NCI-H2081 treated with DMSO at 0.1 percent for 48 hours (cell line): ENCODE data around the gene RXRA.
"Not testable (repeated sequence)": the region's sequence is repeated elsewhere in the genome, so short reads cannot be mapped to it uniquely, and the experiment has no call there.

Experiments used
- DNase-seq: peaks from one replicate; lab custom pipeline; 2025; lab: John Stamatoyannopoulos, UW

Gene RXRA

GRCh38 chr9:134307674-134308638, 18.3 kb upstream of the RXRA start:
- no peak for DNase-seq

GRCh38 chr9:134308639-134309220, 17.5 kb upstream of the RXRA start:
- DNase-seq, result not testable (repeated sequence)

DNA sequence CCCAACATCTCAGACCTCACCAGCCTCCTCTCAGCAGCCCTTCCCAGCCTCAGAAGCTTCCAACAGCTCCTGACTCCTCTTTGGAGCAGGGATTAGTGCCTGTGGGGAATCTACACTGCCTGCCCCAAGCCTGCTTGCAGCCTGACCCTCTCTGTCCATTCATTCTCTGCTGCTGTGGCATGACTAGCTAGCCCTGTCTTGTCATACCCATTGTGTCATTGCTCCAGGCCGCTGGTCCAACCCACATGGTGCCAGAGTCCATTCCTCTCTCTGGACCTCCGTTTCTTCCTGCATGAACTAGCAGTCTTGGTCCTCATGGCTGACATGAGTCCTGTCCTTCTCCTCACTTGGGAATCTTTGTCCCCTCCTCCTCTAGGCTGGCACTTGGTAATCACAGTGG, 12.8 kb upstream of the RXRA start:
- no peak for DNase-seq

GRCh38 chr9:134314039-134314949, 12.0 kb upstream of the RXRA start:
- no peak for DNase-seq

- no peak for DNase-seq
These were observed 11.1 kb upstream of the RXRA start for GRCh38 chr9:134314950-134315715.

GRCh38 chr9:134315716-134316448, 10.4 kb upstream of the RXRA start:
- no peak for DNase-seq

DNA sequence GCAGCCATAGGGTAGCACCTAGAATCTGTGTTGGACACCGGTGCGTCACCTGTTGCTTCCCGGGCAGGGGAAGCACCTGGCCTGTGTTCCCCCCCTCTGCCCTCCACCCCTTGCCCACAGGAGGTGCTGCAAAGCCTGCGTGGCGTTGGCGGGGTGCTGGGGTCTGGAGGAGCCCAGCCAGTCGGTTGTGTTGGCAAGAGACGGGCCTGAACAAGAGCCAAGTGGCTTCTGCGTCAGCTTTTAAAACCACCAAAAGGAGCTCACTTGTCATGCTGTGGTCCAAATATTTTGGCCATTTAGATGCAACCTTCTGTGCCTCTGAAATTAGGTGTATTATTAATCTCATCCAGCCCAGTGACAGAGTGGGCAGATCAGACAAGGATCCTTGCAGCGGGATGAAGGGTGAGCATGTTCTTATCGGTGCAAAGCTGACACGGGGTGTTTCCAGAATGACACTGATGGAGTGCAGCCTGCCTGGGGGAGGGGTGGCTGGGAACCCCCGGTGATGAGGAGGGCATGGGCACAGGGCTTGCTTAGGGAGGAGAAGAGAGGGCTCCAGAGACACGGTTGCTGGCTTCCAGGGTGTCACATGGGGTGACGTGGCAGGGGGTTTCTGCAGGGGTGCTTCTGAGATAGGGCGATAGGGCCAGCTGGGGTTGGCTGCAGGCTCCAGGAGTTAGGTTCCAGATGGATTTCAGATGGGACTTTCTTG, 9.7 kb upstream of the RXRA start:
- no peak for DNase-seq

DNA sequence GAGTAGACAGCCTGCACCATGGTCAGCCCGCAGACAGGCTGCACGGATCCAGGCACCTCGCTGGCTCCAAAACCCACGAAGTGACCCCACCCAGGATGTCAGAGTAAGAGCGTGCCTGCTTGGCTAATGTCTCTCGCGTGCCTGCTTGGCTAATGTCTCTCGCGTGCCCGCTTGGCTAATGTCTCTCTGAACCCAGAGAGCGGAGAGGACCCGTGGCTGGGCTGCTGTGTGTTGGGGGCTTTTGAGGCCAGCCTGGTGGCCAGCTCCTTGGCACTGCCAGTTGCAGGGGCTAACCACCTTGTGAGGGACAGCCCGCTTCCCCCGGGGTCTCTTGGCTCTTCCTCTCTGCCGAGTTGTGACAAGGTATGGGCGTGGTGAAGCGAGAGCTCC, 8.9 kb upstream of the RXRA start:
- DNase-seq, result no peak

- no peak for DNase-seq
These were observed 8.4 kb upstream of the RXRA start for GRCh38 chr9:134317790-134318414.

DNA sequence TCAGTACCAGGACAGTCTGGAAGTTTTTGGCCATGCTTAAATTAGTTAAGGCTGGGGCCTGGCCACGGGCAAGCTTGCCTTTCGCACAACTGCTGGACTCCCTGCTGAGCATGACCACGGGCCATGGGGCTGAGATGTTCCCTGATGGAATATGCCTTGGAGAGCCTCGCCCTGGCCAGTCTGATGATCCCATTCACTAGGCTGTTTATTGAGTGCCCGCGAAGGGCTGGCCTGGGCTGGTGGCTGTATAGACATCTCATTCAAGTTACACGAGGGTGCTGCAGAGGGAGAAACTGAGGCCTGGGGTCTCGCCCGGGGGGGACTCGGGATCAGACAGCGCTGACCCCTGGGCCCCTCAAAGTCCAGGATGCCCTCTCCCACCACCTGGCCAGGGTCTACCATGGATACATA, 7.8 kb upstream of the RXRA start:
- DNase-seq, result no peak

GRCh38 chr9:134318941-134319305, 7.3 kb upstream of the RXRA start:
- DNase-seq, result no peak

- no peak for DNase-seq
These were observed 6.7 kb upstream of the RXRA start for GRCh38 chr9:134319306-134320125.

DNA sequence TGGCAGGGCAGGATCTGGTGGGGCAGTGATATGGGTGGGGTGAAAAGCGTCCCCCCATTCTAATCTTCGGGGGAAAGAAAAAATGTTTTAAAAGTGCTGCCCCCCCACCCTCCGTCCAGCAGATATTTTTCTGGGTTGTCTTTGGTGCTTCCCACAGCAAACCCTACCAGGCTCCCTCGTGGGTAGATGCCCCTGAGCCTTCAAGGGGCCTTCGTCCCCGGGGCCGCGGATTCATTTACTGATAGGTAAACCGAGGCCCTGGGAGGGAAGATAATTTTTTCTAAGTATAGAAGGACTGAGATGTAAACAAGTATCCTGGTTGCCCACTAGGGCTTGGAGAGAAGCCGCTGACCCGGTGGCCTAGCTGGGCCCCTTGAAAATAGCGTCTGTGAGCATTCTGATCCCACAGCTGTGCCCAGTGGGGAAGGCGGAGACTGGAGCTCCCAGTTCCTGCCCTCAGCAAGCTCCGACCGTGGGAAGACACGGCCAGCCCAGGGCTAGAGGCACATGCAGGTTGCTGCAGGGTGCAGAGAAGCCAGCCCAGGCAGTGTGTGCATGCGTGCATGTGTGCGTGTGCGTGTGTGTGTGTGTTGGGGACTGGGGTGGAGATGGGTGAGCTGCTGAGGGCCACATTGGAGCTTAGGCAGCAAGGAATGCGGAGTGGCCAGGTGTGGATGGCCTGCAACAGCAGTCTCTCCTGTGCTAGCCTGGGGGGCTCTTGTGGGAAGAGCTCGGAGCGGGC, 6.0 kb upstream of the RXRA start:
- DNase-seq, result no peak

GRCh38 chr9:134320868-134321471, 5.3 kb upstream of the RXRA start:
- no peak for DNase-seq

GRCh38 chr9:134321531-134321930, 4.7 kb upstream of the RXRA start:
- DNase-seq, result no peak

DNA sequence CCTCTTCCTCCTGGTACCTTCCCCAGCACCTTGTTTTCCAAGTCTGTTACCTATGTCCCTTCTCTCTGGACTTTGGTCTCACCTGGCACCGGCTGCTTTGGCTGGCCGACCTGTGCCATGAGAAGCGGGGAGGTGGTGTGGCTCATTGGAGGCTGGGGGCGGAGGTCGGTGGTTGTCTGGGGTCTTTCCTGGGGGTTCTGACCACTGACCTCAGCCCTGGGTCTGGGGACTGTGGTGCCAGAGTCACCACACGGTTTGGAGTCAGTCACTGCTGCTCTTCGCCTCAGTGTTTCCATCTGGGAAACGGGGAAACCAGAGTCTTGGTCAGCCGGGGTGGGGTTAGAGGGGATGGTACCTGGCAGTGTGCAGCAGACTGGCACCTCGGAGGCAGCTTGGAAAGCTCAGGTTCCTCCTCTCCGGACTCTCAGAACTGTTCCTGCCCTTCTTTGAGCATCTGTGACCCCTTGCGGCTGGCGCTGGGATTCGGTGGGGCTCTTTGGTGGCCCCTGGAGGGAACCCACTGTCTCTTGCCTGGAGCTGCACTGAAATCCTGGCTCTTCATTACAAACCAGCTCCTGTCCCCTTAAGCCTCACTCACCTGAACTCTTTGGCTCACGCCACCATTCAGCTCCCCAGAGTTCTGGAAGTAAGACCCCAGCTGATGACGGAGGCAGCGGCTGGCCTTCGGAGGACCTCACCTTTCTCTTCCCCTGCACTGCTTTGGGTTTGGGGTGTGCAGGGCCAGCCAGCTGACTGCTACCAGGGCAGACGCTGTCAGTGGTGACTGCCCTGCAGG, 4.1 kb upstream of the RXRA start:
- no peak for DNase-seq

GRCh38 chr9:134322781-134323241, 3.4 kb upstream of the RXRA start:
- DNase-seq, result no peak
